ENCODE measurements around the gene UPP2.

GRCh38 chr2:158181171-158181570 is 79.5 kb downstream of the UPP2 start:
- TF ChIP-seq CTCF (IDR thresholded peaks at IDR 0.05 in 8 of 11, conservative IDR thresholded peaks at IDR 0.05 in 3 of 11) (no peak), POLR2AphosphoS5 (IDR thresholded peaks at IDR 0.05) (no peak)

Data from spleen (tissue), 7 donors.